NCI-H82 treated with DMSO at 0.1 percent for 48 hours (cell line): Measurements from ENCODE around the gene TNNT1.
"Not testable (repeated sequence)": the region's sequence is repeated elsewhere in the genome, so short reads cannot be mapped to it uniquely, and the experiment has no call there.

Experiments
- DNase-seq: peaks from one replicate; lab custom pipeline; 2025; ENCODE audit not compliant: unreplicated experiment; lab: John Stamatoyannopoulos, UW

The TNNT1 gene

GRCh38 chr19:55111238-55111831 lies 37.7 kb downstream of the TNNT1 start:
- no peak for DNase-seq

- DNase-seq: no peak
Measured at GRCh38 chr19:55109527-55110291, 39.3 kb downstream of the TNNT1 start.

- DNase-seq: not testable (repeated sequence)
Measured at GRCh38 chr19:55107252-55107651, 41.8 kb downstream of the TNNT1 start.

GRCh38 chr19:55106591-55106990 lies 42.4 kb downstream of the TNNT1 start:
- no peak for DNase-seq

GRCh38 chr19:55105237-55105636 lies 43.8 kb downstream of the TNNT1 start:
- peak; percentile 22 for DNase-seq

GRCh38 chr19:55103190-55103589 lies 45.8 kb downstream of the TNNT1 start:
- DNase-seq: no peak

GRCh38 chr19:55101261-55101660 lies 47.7 kb downstream of the TNNT1 start:
- DNase-seq: no peak

- DNase-seq: no peak
Measured at GRCh38 chr19:55099557-55100506, 49.2 kb downstream of the TNNT1 start.

- DNase-seq: no peak
Measured at GRCh38 chr19:55098716-55099556, 50.1 kb downstream of the TNNT1 start.

GRCh38 chr19:55097864-55098715 lies 50.9 kb downstream of the TNNT1 start:
- DNase-seq: no peak

GRCh38 chr19:55096061-55096701 lies 52.8 kb downstream of the TNNT1 start:
- DNase-seq: no peak

GRCh38 chr19:55095260-55096060 lies 53.5 kb downstream of the TNNT1 start:
- no peak for DNase-seq

- DNase-seq: no peak
Measured at GRCh38 chr19:55094456-55095259, 54.3 kb downstream of the TNNT1 start.

GRCh38 chr19:55092423-55093318 lies 56.3 kb downstream of the TNNT1 start:
- DNase-seq: no peak

- no peak for DNase-seq
Measured at GRCh38 chr19:55091955-55092354, 57.1 kb downstream of the TNNT1 start.

GRCh38 chr19:55091126-55091910 lies 57.7 kb downstream of the TNNT1 start:
- no peak for DNase-seq
